Heart left ventricle (tissue), 13 donors: ENCODE measurements around the gene CKB.

Experiments
- POLR2A ChIP-seq, 2 donors: fragments of 450-650 bp; IDR thresholded peaks; one replicate each; pipeline ENCODE4 v1.6.1; 2017; ENCODE audit warnings: antibody characterized with exemption in 2 of 2, mild to moderate bottlenecking in 2 of 2, moderate library complexity in 2 of 2
- TF ChIP-seq, protein P1 (sequence below), 12 donors: fragments of 200-600 bp; sonication (generic) in 4 of 12; IDR thresholded peaks; one replicate each; pipeline versions ENCODE4 v1.5.0 to v1.8.0; 2018 to 2022; ENCODE audit warnings: antibody characterized with exemption in 12 of 12, mild to moderate bottlenecking in 5 of 12
- donor health status: ischemic (EF 13 %, LVEDD 7.1; RV severe dilation, severe dysfunction).
- donor health status: DM: no; HTN: yes; CAD: no.
- donor health status: DM: no; HTN: no; CAD: no.
- donor health status: ischemic (EF 25% LVEDD 6.9; RV normal size, moderate dysfunction).
- donor health status: ischemic (EF 25% LVEDD 5.7; RV mildly dilated, moderate dysfunction).
- donor health status: ischemic (EF 35%, LVEDD 5.7; RV mildly dilated, moderate dysfunction).
- donor health status: nonischemic (EF 11% LVEDD 7.7; RV severe dilation, severe dysfunction).
- donor health status: DM: yes; HTN: yes; CAD: no.
- donor health status: PGD.
- donor health status: ischemic (EF 29% LVEDD 5.4; RV normal size, mild dysfunction).
- donor health status: nonischemic (EF 23%, LVEDD 6.1; RV moderate dilation, normal function).

- TF ChIP-seq, protein P1, sequence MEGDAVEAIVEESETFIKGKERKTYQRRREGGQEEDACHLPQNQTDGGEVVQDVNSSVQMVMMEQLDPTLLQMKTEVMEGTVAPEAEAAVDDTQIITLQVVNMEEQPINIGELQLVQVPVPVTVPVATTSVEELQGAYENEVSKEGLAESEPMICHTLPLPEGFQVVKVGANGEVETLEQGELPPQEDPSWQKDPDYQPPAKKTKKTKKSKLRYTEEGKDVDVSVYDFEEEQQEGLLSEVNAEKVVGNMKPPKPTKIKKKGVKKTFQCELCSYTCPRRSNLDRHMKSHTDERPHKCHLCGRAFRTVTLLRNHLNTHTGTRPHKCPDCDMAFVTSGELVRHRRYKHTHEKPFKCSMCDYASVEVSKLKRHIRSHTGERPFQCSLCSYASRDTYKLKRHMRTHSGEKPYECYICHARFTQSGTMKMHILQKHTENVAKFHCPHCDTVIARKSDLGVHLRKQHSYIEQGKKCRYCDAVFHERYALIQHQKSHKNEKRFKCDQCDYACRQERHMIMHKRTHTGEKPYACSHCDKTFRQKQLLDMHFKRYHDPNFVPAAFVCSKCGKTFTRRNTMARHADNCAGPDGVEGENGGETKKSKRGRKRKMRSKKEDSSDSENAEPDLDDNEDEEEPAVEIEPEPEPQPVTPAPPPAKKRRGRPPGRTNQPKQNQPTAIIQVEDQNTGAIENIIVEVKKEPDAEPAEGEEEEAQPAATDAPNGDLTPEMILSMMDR (IDR thresholded peaks at IDR 0.05), result no peak
- TF ChIP-seq POLR2A (IDR thresholded peaks at IDR 0.05), result no peak
Measured at GRCh38 chr14:103534576-103535061, 12.0 kb upstream of the CKB start.
